Muscle layer of colon (tissue), 2 donors: ENCODE results near the gene RFC3.

ENCODE experiments used
- H3K27ac ChIP-seq: one replicate; pipeline ENCODE4 v1.7.0; 2013; ENCODE audit warnings: low read depth, mild to moderate bottlenecking, low read length, moderate library complexity
- H3K27me3 ChIP-seq, 2 donors: one replicate each; pipeline ENCODE4 v1.7.0; 2013; ENCODE audit warnings: low read length in 2 of 2, mild to moderate bottlenecking in 2 of 2; ENCODE audit not compliant: insufficient read depth in 2 of 2, control insufficient read depth in 1 of 2
- H3K36me3 ChIP-seq: one replicate; pipeline ENCODE4 v1.7.0; 2013; ENCODE audit warnings: mild to moderate bottlenecking, low read length; ENCODE audit not compliant: insufficient read depth
- H3K4me1 ChIP-seq: one replicate; pipeline ENCODE4 v1.7.0; 2013; ENCODE audit warnings: mild to moderate bottlenecking, low read length; ENCODE audit not compliant: insufficient read depth
- H3K4me3 ChIP-seq, 2 donors: one replicate each; pipeline ENCODE4 v1.7.0; 2013; ENCODE audit warnings: low read length in 2 of 2, low read depth in 1 of 2, mild to moderate bottlenecking in 1 of 2, moderate library complexity in 1 of 2
- H3K9ac ChIP-seq: one replicate; pipeline ENCODE4 v1.7.0; 2013; ENCODE audit warnings: low read length
- H3K9me3 ChIP-seq: one replicate; pipeline ENCODE4 v1.7.0; 2013; ENCODE audit warnings: mild to moderate bottlenecking, low read length
- donor health status: abdominal sarcoma.
- donor health status: Adenocarcinoma of cecum.

The RFC3 gene

GRCh38 chr13:33869005-33869404, 51.1 kb downstream of the RFC3 start:
- Histone ChIP-seq H3K36me3 (no peaks in the 10 kb centered on the region), H3K4me1 (no peaks in the 10 kb centered on the region), H3K27me3 (no peaks in the 10 kb centered on the region), H3K9ac (no peak overlapping the region), H3K9me3 (no peaks in the 10 kb centered on the region), H3K27ac (no peak overlapping the region), H3K4me3 (no peak overlapping the region)

GRCh38 chr13:33870046-33870668, 52.2 kb downstream of the RFC3 start:
- Histone ChIP-seq H3K4me3 (no peak overlapping the region), H3K36me3 (no peaks in the 10 kb centered on the region), H3K27me3 (no peaks in the 10 kb centered on the region), H3K4me1 (no peaks in the 10 kb centered on the region), H3K9me3 (no peaks in the 10 kb centered on the region), H3K9ac (no peak overlapping the region), H3K27ac (no peak overlapping the region)

GRCh38 chr13:33871207-33872004, 53.5 kb downstream of the RFC3 start:
- Histone ChIP-seq H3K9ac (no peak overlapping the region), H3K4me3 (no peak overlapping the region), H3K36me3 (no peaks in the 10 kb centered on the region), H3K4me1 (no peaks in the 10 kb centered on the region), H3K27ac (no peak overlapping the region), H3K9me3 (no peaks in the 10 kb centered on the region), H3K27me3 (no peaks in the 10 kb centered on the region)

GRCh38 chr13:33872005-33872351, 54.0 kb downstream of the RFC3 start:
- no peaks in the 10 kb centered on the region for H3K27me3 ChIP-seq
- no peak overlapping the region for H3K9ac ChIP-seq
- no peak overlapping the region for H3K4me3 ChIP-seq
- no peaks in the 10 kb centered on the region for H3K4me1 ChIP-seq
- no peaks in the 10 kb centered on the region for H3K36me3 ChIP-seq
- no peak overlapping the region for H3K27ac ChIP-seq
- no peaks in the 10 kb centered on the region for H3K9me3 ChIP-seq

GRCh38 chr13:33873251-33873908, 55.4 kb downstream of the RFC3 start:
- Histone ChIP-seq H3K4me3 (no peak overlapping the region), H3K36me3 (no peaks in the 10 kb centered on the region), H3K9me3 (no peaks in the 10 kb centered on the region), H3K27me3 (no peaks in the 10 kb centered on the region), H3K4me1 (no peaks in the 10 kb centered on the region), H3K9ac (no peak overlapping the region), H3K27ac (no peak overlapping the region)

GRCh38 chr13:33874871-33875270, 56.9 kb downstream of the RFC3 start:
- no peaks in the 10 kb centered on the region for H3K9me3 ChIP-seq
- no peak overlapping the region for H3K27ac ChIP-seq
- no peak overlapping the region for H3K9ac ChIP-seq
- H3K27me3 ChIP-seq: no peaks in the 10 kb centered on the region
- no peaks in the 10 kb centered on the region for H3K36me3 ChIP-seq
- no peak overlapping the region for H3K4me3 ChIP-seq
- H3K4me1 ChIP-seq: no peaks in the 10 kb centered on the region

GRCh38 chr13:33875618-33876401, 57.9 kb downstream of the RFC3 start:
- Histone ChIP-seq H3K9ac (no peak overlapping the region), H3K4me1 (no peaks in the 10 kb centered on the region), H3K27me3 (no peaks in the 10 kb centered on the region), H3K27ac (no peak overlapping the region), H3K9me3 (no peaks in the 10 kb centered on the region), H3K4me3 (no peak overlapping the region), H3K36me3 (no peaks in the 10 kb centered on the region)

GRCh38 chr13:33876716-33877394, 58.9 kb downstream of the RFC3 start:
- H3K36me3 ChIP-seq: no peaks in the 10 kb centered on the region
- H3K27ac ChIP-seq: no peak overlapping the region
- H3K4me1 ChIP-seq: no peaks in the 10 kb centered on the region
- no peaks in the 10 kb centered on the region for H3K9me3 ChIP-seq
- H3K9ac ChIP-seq: no peak overlapping the region
- no peak overlapping the region for H3K4me3 ChIP-seq
- no peaks in the 10 kb centered on the region for H3K27me3 ChIP-seq

- Histone ChIP-seq H3K4me3 (no peak overlapping the region), H3K36me3 (no peaks in the 10 kb centered on the region), H3K9ac (no peak overlapping the region), H3K27ac (no peak overlapping the region), H3K9me3 (no peaks in the 10 kb centered on the region), H3K4me1 (no peaks in the 10 kb centered on the region), H3K27me3 (no peaks in the 10 kb centered on the region)
Observed at GRCh38 chr13:33879118-33879517, 61.2 kb downstream of the RFC3 start.

GRCh38 chr13:33882804-33883203, 64.9 kb downstream of the RFC3 start:
- H3K9ac ChIP-seq: no peak overlapping the region
- no peaks in the 10 kb centered on the region for H3K9me3 ChIP-seq
- no peaks in the 10 kb centered on the region for H3K27me3 ChIP-seq
- H3K36me3 ChIP-seq: no peaks in the 10 kb centered on the region
- H3K27ac ChIP-seq: no peak overlapping the region
- H3K4me1 ChIP-seq: no peaks in the 10 kb centered on the region
- H3K4me3 ChIP-seq: no peak overlapping the region
